Colon (tissue), 2 donors: ENCODE results near the gene TACC2.

Experiments used
- FAIRE-seq: peaks from 2 replicates; lab custom pipeline; 2012; peaks lifted over from hg19 to GRCh38; lab: Jason Lieb, UNC
- donor health status: control.
- donor health status: control.

The TACC2 gene

DNA sequence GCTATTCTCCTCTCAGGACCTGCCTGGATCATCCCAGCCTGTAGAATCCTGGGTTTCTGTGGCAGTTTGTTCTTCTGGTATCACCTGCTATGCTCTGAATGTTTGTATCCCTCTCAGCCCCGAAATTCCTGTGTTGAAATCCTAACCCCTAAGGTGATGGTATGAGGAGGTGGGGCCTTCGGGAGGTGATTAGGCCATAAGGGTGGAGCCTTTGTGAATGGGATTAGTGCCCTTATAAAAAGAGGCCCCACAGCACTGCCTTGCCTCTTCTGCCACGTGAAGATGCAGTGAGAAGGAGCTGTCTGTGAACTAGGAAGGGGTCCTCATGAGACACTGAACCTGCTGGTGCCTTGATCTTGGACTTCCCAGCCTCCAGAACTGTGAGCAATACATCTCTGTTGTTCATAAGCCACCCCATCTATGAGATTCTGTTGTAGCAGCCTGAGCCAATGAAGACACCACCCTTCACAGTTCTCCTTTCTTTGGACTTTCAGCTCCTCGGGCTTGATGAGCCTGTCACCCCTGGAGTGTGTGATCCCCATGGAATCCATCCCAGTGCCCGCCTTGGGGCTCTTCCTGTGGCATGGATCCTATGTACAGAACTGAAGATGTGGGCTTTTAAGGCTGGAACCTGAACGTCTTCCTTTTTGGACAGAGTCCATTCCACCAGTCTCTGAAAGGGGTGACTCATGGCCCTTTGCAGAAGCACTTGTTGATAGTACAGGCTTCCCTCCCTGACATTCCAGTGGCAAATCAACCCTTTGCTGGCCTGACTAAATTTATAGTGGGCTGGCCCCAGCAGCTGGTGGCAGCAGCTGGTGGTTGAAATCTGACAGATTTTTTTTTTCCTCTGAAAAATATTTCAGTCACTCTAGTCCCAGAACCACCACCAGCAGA lies 138.0 kb downstream of the TACC2 start:
- FAIRE-seq, result no peak

DNA sequence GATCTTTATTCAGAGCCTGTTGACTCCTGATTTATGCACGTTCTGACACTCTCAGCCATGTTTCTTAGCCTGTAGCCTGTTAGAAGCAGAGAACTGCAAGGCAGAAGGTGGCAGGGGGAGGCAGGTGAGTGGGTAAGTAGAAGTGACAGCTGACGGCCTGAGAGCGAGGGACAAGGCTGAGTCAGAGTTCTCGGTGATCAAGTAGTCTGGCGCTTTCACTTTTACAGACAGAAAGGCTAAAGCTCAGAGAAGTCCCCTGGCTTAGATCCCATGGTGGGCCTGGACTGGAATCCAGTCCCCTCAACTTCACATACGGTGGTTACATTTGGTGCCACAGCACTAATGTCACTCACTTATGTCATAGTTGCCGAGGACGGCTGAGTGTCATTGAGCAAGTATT lies 139.0 kb downstream of the TACC2 start:
- FAIRE-seq, result no peak

DNA sequence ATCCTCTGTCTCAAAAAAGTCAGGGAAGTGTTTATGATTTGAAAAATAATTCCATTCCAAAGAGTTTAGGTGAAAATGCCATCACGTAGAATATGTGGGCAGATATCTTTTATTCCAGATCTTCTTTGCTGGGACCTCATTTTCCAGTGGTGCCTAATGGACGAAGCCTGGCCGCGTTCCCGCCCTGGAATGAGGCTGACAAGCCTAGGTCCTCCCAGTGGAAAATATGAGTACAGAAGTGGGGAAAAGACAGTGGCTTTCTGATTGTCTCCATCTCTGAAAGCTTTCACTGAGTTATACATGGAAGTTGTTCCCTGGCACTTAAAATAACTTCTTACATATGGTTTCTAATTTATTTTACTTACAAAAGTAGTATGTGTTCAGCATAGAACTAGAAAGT lies 139.4 kb downstream of the TACC2 start:
- FAIRE-seq, result no peak

- FAIRE-seq, result no peak
Observed at GRCh38 chr10:122130474-122131110, 141.6 kb downstream of the TACC2 start.

DNA sequence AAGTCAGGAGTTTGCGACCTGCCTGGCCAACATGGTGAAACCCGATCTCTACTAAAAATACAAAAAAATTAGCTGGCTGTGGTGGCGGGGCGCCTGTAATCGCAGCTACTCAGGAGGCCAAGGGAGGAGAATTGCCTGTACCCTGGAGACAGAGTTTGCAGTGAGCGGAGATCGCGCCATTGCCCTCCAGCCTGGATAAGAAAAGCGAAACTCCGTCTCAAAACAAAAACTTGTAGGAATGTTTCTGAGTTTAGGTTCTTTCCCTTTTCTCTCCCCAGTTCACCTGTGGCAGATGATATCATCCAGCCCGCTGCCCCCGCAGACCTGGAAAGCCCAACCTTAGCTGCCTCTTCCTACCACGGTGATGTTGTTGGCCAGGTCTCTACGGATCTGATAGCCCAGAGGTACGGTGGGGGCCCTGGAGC lies 143.4 kb downstream of the TACC2 start:
- FAIRE-seq, result no peak

DNA sequence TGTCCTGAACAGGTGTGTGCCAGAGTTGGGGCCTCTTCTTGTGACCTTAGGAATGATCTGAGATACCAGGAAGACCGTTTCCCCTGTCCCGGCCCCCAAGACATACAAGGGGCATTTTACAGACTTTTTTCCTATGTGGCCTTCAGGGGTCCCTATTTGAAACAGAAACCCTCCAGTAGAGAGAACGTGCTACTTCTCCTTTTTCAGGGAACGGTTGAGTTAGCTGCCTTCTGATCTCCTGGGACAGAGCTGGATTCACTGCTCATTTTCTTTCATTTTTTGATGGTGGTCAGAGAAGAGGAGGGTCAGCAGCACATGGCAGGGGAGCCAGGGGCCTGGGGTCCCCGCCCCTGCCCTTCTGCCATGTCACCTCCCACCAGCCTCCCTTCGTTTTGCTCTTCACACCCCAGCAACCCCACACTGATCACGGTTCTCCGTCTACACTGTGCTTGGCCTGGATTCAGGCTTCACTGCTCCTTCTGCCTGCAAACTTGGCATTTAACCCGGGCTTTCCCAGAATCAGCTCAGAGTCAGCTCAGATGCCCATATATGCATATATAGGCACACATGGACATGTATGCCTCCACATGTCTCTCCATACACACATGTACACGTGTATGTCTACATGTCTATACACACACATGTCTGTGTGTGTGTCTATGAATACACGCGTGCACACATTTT lies 144.1 kb downstream of the TACC2 start:
- FAIRE-seq, result no peak

DNA sequence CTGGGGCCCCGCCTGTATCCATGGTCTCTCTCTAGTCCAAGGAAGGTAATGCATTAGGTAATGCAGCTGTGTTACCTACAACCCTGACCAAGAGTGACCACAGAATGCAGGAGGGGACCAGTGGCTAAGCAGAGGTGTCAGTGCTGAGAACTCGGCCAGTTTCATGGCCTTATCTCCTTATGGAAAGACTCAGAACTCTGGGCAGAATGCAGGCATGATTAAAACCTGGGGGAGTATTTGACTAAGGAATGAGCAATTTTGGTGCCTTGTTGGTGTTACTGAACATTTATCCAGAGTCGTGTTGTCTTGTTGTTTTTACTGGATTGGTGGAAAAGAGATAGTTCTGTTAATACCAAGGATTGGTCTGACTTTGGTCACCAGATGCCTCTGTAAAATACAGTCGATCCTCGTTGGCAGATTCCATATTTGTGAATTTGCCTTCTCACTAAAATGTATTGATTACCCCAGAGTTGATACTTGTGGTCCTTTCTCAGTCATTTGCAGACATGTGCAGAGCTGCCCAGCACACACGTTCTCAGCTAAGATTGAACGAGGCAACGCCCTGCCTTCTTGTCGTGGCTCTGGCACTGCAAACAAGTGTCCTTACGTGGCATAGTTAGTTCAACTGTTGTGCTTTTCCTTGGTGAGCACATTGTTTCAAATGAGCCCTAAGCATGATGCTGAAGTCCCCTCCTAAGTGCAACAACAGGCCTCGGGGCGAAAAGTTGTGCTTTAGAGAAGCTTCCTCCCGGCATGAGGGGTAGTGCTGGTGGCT lies 146.5 kb downstream of the TACC2 start:
- no peak for FAIRE-seq

- FAIRE-seq, result no peak
Observed at GRCh38 chr10:122138831-122139625, 150.1 kb downstream of the TACC2 start.

DNA sequence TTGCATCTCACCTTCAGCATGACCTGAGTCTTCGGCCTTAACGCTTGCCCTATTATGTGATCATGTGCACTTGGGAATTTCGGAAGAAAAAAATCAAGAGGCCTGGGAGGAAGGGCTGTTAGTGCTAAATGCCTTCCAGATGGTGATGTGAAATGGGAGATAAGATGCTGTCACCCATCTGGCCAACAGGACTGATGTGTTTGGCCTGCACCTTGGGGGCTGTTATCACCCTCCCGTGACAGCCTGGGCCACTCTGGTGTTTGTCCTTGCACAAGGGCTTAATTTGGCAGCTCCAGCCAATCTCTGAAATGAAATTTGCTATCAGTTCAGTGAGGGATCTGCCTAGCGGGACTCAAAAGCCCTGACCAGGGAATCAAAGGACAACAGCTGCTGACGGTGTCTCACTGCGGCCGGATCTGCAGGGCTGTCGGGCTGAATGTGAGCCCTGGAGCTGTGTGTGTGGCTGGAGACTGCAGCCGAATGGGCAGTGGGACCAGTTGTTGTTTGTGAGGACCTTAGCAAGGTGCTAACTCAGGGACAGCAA lies 150.7 kb downstream of the TACC2 start:
- no peak for FAIRE-seq

GRCh38 chr10:122140461-122140902 lies 151.5 kb downstream of the TACC2 start:
- FAIRE-seq, result no peak

GRCh38 chr10:122140941-122141623 lies 152.1 kb downstream of the TACC2 start:
- no peak for FAIRE-seq

DNA sequence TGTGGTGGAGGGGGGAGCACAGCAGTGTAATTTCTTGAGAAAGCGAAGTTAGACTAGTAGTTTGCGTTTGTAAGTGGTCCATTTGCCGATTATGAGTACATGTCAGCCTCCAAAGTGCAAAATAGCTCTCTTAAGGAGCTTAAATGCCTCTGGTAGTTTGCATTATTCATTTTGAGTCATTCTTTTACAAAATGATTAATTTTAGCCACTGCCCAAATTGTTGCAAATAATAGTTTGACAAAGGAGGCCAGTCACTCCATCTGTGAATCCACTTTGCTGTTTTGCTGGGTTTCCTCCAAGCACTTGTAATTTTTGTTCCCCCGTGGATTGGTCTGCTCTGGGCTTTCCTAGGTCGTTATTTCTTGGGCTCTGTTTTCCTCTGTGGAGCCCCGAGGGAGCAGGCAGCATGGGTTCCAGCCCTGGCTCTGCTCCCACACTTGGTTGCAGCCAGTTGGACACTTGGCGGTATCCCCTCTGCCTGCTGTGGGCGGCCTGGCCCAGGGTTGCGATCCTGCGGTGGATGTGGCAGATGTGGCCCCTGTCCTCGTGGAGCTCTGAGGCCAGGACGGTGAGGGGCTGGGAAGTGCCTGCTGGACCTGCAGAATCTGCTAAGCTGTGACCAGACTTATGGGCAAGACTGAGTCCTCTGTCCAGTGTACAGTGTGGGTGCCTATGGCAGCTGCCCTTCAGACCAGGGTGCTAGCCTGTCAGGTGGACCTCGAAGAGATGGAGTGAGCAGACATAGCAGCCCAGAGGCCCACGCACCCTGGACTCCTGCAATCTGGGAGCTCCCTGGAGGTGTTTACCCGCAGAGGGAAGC lies 153.1 kb downstream of the TACC2 start:
- no peak for FAIRE-seq

GRCh38 chr10:122142641-122143237 lies 153.8 kb downstream of the TACC2 start:
- FAIRE-seq, result no peak

DNA sequence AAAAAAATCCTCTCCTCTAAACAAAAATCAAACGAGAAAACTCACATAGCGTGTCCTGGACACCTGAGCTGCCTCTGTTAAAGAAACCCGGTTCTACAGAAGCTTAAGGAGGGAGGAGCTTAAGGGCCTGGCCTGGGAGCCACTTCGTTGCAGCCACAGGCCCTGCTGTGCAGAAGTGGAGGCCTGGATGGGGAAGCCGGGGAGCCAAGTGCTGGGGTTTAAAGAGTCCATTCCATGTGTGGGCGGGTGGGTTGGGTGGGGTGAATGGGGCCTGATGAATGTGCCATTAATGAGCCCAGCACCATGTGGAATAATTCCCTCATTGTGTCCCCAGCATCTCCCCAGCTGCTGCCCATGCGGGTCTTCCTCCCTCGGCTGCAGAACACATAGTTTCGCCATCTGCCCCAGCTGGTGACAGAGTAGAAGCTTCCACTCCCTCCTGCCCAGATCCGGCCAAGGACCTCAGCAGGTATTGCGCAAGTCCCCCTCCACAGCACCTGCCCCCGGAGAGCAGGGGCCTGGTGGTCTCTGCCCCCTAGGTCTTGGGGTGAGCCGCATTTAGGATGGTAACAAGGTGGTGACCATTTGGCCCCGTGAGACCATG lies 154.4 kb downstream of the TACC2 start:
- FAIRE-seq, result no peak

GRCh38 chr10:122144199-122144598 lies 155.2 kb downstream of the TACC2 start:
- FAIRE-seq, result no peak

DNA sequence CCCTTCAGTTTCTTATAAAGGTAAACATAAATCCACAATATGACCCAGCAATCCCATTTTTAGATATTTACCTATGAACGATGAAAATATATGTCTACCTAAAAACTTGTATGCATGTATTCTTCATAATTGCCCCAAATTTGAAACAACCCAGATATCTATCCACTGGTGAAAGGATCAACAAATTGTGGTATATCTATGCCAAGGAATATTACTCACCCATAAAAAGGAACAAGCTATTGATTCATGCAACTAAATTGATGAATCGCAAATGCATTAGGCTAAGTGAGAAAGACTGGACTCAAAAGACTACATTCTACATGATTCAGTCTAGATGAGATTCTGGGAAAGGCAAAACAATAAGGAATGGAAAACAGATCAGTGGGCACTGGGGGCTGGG lies 156.2 kb downstream of the TACC2 start:
- FAIRE-seq, result no peak

- no peak for FAIRE-seq
Observed at GRCh38 chr10:122147663-122148062, 158.7 kb downstream of the TACC2 start.

DNA sequence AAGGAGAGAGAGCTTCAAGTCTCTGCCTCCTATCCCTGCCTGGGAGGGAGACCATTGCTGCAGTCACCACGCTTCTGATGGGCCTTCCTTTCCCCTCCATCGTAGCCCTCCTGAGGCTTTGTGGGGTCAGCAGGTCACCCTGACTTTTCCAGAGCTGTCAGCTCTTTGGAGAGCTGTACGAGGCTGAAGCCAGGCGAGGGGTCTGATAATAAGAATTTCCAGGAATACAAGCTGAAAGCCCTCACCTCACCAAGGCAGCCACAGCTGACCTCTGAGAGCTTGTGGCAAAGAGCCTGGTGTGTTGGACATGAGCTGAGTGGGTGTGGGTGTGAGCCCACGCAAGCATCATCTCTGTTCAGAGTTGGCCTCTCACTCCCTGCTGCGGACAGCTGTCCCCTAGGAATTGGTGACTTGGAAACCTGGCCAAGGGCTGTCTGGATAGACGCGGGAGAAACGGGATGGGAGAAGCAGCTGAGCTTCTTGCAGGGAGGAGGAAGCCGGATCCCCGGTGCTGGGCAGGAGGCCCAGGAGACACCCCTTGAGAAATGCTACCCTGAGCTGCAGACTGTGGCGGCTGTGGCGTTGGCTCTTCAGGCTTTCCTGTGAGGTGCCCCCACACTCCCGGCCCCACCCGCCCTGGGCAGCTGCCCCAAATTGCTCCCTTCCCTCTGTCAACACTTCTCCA lies 160.1 kb downstream of the TACC2 start:
- FAIRE-seq, result no peak
